NCI-H345 (cell line): ENCODE data around the gene IRF2.

Experiments used
- DNase-seq: peaks from one replicate; lab custom pipeline; 2025; lab: John Stamatoyannopoulos, UW

The IRF2 gene

GRCh38 chr4:184432127-184432922 is 42.0 kb downstream of the IRF2 start:
- no peak for DNase-seq

DNA sequence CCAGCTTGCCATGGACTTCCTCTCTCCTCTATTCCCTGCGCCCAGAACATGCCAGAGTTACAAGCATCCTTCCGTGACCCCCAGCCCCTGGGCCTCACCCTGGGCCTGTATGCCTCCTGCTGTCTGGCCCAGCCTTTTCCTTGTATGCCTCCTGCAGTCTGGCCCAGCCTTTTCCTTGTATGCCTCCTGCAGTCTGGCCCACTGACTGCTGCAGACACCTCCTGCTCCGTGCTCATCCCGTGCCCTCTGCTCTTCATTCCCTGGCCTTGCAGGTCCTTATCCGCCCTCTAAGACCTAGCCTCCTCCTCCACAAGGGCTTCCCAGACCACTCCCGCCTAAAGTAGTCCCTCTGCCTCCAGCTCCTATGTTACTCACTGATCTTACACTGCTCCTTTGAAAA is 44.2 kb downstream of the IRF2 start:
- DNase-seq, result no peak

DNA sequence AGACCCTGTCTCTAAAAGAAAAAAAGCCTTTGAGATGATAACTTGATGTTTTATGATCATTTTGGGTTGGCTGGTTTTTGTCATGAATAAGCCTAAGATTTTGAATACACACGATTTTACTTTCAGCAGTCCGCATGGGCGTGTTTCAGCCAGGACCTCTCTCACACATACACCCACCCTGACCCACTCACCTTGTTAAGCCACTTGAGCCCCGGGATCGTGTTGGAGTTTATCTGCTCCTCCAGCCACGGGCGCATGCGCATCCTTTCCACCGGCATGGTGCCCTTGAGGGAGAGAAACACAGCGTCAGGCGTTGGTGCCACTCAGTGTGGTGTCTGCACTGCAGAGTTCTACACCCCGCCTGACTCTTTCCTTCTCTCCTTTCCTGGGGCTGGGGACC is 45.6 kb downstream of the IRF2 start:
- DNase-seq, result no peak

DNA sequence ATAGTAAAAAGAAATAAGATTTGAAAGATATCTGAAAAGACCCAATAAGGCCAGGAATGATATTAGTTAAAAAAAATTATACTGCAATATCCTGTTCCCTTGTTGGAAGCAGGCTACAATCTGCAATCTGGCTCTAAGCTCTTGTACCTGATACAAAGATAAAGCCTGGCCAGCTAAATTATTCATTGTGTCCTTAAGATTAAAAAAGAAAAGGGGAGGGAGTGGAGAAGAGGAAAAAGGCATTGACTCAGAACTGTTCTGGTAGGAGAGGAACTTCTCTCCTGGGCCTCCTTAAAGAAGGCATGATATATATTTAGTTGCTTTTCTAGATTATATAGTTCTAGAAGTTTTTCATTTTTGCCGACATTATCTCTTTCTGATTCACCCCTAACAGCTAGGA is 46.7 kb downstream of the IRF2 start:
- no peak for DNase-seq

DNA sequence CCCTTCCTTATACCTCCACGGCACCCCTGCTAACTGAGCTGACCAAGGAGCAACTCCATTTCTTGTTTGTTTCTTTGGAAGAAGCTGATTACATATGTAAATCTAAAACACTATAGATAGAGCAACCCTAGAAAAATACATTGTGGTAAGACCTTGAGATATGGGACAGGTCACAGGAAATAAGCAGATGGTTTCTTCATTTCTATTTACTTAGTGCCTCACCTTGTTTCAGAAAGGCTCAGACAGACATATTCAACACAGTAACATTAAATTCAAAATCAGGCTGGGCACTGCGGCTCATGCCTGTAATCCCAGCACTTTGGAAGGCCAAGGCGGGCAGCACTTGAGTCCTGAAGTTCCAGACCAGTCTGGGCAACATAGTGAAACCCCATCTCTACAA is 47.3 kb downstream of the IRF2 start:
- no peak for DNase-seq

DNA sequence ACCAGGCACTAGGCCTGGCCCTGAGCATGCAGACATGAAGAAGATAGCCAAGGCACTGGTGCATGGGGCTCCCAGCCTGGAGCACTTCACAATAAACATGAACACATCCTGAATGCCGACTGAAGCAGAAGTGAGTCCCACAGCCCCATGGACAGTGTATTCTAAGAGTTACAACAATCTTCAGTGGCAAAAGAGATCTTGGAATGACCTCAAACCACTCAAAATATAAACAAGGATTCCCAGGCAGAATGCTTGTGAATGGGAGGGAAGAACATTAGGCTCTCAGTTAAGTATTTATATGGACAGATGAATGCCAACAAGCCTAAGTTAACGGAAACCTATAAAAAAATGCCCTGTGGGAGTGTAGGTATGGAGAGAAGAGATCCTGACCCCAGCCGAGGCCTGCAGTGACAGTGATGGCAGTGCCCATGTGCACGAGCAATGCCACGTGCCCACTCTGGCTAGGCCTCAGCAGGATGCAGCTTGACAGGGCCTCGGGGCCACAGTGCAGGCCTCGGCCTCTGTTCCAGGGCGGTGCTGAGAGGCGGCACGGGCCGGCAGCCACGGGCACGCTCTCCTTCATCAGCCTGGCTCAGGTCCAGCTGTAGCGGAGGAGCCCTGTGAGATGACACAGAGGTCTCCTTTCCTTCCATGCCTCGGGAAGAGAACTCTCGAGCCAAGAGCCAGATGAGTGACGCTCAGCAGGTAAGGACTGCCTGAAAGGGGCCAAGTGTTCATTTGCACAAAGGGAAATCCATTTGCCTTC is 49.2 kb downstream of the IRF2 start:
- no peak for DNase-seq

DNA sequence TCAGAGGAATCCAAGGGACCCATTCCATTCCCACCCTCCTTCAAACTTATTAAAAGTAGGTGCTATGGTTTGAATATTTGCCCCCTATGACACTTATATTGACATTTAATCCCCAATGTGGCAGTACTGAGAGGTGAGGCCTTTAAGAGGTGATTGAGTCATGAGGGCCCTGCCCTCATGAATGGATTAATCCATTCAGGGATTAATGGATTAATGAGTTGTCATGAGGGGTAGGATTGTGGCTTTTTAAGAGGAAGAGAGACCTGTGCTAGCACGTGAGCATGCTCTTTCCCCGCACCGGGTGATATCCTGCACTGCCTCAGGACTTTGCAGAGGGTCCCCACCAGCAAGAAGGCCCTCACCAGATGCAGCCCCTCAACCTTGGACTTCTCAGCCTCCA is 50.1 kb downstream of the IRF2 start:
- no peak for DNase-seq

DNA sequence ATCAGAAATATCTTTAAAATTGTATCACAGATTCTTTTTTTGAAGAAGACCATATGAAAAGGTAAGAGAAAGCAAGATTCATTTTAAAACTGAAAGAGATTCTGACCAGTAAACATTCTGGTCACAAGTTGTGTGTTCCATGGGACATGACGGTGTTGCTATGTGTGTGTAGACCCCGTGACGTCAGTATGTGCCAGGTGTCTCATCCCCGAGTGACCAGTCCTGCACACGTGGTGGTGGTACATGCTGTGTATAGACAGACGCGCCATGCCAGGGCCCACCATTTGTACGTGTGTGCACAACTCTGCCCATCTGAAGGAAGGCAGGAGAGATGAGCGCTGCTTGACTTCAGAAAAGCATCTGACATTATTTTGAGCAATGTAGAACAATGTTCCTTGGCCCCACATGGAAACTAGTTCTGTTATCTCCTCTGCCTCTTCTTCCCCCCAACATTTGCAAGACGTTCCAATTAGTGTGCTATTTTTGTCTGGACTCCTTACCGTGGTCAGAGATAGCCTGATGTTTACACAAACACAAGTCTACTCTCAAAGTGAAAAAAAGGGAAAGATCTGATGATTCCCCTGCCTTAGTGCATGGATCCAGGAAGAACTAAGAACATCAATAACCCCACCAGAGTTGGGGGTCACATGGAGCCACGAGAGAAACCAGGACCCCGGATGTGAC is 51.2 kb downstream of the IRF2 start:
- DNase-seq, result no peak

DNA sequence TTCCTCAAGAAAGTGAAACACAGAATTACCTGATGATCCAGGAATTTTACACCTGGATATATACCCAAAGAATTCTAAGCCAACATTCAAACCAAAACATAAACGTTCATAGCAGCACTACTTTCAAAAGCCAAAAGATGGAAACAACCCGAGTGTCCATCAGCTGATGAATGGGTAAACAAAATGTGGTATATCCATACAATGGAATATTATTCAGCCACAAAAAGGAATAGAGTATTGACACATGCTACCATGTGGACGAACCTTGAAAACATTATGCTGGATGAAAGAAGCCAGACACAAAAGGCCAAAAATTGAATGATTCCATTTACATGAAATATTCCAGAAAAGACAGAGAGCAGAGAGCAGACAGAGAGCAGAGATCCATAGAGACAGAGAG is 52.0 kb downstream of the IRF2 start:
- no peak for DNase-seq

DNA sequence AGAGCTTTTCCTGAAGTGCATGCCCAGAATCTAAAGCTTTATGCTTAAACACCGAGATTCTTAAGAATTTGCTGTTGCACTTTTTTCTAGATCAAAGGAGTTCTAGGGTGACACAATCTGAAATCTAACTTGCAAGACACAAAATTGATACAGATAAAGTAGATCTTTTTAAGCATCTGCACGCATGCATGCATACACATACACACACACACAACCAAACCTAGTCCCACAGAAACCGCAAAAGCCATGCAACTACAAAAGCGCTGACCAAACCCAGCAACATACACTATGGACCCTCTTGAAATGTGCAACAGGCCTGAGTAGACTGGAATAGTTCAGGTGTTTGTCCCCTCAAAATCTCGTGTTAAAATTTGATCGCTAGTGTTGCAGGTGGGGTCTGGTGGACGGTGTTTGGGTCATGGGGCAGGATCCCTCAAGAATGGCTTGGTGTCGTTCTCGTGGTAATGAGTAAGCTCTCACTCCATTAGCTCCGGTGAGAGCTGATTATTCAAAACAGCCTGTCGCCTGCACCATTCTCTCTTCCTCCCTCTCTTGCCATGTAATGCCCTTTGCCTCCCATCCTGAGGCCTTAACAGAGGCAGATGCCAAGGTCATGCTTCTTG is 52.7 kb downstream of the IRF2 start:
- no peak for DNase-seq

DNA sequence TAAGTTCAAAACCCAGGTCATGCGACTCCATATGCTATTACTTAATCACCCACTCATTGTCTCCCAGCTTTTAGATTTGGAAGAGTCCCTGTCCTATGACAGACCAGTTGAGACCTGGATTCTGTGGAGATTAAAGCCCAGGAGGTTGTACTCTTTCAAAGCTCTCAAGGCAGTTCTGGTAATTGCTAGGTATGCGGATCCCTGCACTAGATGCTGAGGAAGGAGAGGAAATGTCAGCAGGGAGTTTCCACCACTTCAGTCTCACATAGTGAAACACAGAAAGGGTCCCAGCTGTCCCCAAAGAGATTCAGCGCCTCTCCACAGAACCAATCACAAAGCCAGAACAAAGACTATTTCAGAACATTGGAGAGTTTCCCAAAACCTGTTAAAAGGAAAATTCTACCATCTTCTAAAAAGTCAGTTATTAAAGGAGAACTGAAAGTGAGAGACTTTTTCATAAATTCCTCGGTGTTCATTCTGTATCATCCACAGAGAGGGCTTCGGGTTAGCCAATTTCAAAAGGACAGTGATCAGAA is 53.4 kb downstream of the IRF2 start:
- no peak for DNase-seq

GRCh38 chr4:184420402-184420801 is 53.9 kb downstream of the IRF2 start:
- no peak for DNase-seq

GRCh38 chr4:184419976-184420375 is 54.4 kb downstream of the IRF2 start:
- DNase-seq, result no peak

DNA sequence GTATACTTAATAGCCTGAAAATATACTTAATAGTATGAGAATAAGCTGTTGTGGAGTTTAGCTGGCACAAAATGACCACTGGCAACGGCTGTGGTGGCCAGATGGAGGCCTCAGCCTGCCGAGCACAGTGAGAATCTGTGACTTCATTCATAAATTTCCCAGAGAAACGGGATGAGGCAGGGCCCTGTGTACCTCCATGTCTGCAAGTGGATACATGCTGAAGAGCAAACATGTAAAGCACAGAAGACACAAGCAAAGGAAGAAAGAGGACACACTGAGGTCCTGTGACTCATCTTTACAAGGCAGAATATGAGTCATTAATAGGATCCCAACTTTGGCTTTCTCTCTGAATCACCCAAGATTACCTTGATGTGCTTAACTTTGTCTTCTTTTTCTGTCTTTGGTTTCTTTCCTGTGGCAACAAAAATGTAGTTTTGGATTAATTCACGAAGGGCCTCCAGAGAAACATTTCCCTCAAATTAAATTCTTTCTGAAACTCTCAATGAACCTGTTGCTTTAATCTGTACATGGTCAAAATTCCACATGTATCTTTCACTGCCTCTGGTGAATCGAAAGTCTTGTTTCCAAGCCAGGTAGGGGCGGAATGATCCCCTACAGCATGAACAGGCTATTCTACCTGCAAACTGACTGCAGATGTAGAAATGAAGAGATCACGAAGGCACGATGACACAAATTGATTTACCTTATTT is 56.4 kb downstream of the IRF2 start:
- no peak for DNase-seq

DNA sequence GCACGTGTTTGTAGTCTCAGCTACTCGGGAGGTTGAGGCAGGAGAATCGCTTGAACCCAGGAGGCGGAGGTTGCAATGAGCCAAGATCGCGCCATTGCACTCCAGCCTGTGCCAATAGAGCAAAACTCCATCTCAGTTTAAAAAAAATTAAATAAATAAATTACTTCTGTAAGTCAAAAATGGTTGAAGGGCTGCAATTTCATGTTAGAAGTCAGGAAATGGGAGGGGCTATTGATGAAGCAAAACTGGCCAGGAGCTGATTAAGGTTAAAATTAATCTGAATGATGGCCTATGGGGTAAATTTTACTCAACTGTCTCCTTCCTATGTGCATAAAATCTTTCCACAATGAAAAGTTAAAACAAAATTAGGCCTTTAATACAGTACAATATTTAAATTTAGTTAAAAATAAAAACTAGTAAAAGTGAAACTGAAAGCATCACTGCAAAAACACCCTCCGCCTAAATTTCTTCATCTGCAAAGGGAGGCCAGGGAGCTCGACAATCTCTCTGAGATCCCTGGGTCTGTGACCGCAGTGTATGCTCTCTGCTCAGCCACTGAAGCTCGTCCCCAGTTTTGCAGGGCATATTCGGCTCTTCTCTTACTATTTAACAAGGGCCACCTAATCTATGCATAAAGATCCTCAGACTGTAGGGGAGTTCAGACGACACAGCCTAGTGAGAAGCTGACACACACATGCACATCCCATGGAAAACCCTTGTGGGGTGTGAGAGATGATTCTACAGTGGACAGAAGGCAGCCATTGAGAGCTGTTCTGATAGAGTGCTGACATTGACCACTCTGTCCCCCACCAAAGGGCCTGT is 57.2 kb downstream of the IRF2 start:
- no peak for DNase-seq

- no peak for DNase-seq
Observed at GRCh38 chr4:184415071-184415470, 59.3 kb downstream of the IRF2 start.

DNA sequence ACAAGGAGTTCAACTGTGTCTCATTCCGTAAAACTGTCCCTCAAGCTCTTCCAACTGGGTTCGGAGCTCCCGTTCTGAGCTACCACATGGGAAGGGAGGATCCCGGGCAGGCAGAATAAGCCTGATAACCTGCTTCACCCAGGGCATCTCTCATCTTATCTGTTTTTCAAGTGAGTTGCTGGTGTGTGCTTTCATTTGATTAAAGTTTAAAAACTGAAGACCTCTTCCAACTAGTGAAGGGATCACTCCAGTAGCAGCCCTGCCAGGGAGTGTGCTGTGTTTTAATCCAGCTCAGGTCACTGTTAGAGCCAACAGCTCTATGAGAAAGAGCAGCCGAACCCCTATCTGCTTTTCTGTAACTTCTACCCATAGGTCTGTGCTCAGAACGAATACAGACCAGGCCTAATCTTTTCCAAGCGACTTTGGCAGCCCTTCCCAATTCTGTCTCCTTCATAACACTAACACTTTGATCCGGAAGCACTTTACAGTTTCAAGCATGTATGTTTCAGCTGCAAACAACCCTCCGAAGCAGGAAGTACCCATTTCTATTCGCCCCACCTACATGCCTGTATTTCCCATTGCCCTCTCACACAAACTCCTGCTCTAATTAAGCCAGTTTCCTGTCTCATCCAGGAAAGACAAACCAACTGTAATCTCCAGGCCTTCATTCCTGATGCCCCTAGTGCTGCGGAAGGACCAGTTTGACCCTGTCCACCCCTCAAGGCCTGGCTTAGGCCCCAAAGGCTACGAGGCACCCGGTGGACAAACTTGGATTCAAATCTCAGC is 60.9 kb downstream of the IRF2 start:
- no peak for DNase-seq

DNA sequence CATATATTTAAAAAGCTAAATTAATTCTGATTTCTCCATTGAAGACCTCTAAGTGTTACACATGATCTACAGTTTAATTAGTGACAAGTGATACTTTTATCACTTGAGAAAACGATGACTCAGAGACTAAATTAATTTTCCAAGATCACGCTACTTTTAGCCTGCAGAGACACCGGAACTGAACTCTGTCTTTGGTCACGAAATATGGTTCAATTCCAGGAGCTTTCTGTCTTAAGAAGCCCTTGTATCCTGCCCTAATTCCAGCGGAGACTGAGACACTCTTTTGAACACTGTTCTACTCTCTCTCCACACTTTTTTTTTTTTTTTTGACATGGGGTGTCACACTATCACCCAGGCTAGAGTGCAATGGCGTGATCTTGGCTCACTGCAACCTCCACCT is 63.6 kb downstream of the IRF2 start:
- no peak for DNase-seq

DNA sequence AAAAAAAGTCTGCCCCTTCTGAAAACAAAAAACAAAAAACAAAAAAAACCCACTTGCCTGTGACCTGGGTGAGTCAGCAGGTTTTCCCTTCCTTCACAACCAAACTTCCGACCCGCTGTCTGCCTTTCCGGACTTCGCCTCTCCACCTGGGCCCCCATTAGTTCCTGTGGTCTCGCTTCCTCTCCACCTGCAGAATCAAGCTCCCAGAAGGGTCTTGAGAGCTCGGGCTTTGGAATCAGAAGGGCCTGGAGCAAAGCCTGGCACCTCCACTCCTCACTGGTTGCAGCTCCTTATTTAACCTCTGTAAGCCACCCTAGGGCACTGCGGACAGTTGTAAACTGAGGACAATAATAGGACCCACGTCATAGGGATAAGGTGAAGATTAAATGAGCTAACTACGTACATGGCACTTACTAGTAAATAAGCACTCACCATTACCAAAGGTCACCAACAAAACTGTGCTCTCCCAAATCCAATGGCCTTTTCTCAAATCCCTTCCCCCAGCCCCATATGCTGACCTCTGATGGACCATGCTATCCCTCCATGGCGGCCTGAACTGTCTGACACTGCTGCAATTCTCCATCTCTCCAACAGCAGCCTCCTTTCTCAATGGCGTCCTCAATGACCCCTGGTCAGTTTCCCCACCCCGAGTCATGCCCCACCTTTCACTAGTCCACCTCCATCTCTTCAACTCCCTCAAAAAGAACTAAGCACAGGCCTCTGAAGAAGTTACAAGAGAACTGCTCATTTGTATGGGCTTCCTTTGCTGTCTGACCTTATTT is 64.2 kb downstream of the IRF2 start:
- no peak for DNase-seq
